HEK293 (cell line): ENCODE results near the gene TYSND1.
A peak's percentile ranks its signal among the peaks of the same experiment; 100 is the strongest.

Experiments used
- CTCF ChIA-PET: fragments of 350-600 bp; formaldehyde crosslinking; extraction: SDS; loops from one replicate; lab custom pipeline; 2021; ENCODE audit warnings: antibody characterized with exemption; lab: Yijun Ruan, JAX
- POLR2A ChIA-PET: fragments of 300-600 bp; formaldehyde crosslinking; extraction: SDS; loops from one replicate; lab custom pipeline; 2020; ENCODE audit warnings: antibody characterized with exemption, inconsistent platforms; lab: Yijun Ruan, JAX
- H3K27ac ChIP-seq: fragments of 200-500 bp; sonication (Bioruptor generic); 2 replicates; pipeline ENCODE4 v1.5.1; 2014; ENCODE audit warnings: low read depth, low read length, control low read depth, inconsistent platforms; ENCODE audit errors: extremely low read depth
- H3K36me3 ChIP-seq, 2 experiments: fragments of 200-500 bp in 1 of 2; sonication (Bioruptor generic) in 1 of 2; 1 replicate in 1 of 2; 2 replicates in 1 of 2; pipeline ENCODE4 v1.5.1; 2014 to 2017; ENCODE audit warnings: inconsistent platforms in 2 of 2, low read length in 2 of 2; ENCODE audit not compliant: control insufficient read depth in 2 of 2, insufficient read depth in 1 of 2
- H3K4me1 ChIP-seq: fragments of 200-500 bp; sonication (Bioruptor generic); 2 replicates; pipeline ENCODE4 v1.5.1; 2014; ENCODE audit warnings: mild to moderate bottlenecking, low read length, inconsistent platforms; ENCODE audit not compliant: control insufficient read depth, insufficient read depth
- H3K4me3 ChIP-seq: 2 replicates; pipeline ENCODE4 v1.5.1; 2011; ENCODE audit warnings: low read depth, mild to moderate bottlenecking, control low read depth, low read length, moderate library complexity
- H3K9me3 ChIP-seq: fragments of 200-500 bp; sonication (Bioruptor generic); 2 replicates; pipeline ENCODE4 v1.5.1; 2014; ENCODE audit warnings: low read depth, low read length, inconsistent platforms; ENCODE audit not compliant: control insufficient read depth, insufficient read depth
- CTCF ChIP-seq: fragments of 450-650 bp; formaldehyde crosslinking; IDR thresholded peaks from 2 replicates; pipeline ENCODE4 v1.5.1; 2016; ENCODE audit warnings: missing biosample characterization, missing genetic modification characterization
- ZBTB17 ChIP-seq: fragments of 450-650 bp; formaldehyde crosslinking; IDR thresholded peaks from 2 replicates; pipeline ENCODE4 v1.5.1; 2016; ENCODE audit warnings: missing biosample characterization, missing genetic modification characterization
- ZFHX2 ChIP-seq: fragments of 450-650 bp; formaldehyde crosslinking; conservative IDR thresholded peaks from 2 replicates; pipeline ENCODE4 v1.5.1; 2016; ENCODE audit warnings: missing biosample characterization, missing genetic modification characterization
- ZNF280C ChIP-seq: fragments of 450-650 bp; formaldehyde crosslinking; IDR thresholded peaks from 2 replicates; pipeline ENCODE4 v1.5.1; 2016; ENCODE audit warnings: missing biosample characterization, missing genetic modification characterization
- ZNF350 ChIP-seq: fragments of 450-650 bp; formaldehyde crosslinking; IDR thresholded peaks from 2 replicates; pipeline ENCODE4 v1.5.0; 2017; ENCODE audit warnings: missing biosample characterization, mild to moderate bottlenecking, missing genetic modification characterization
- ZNF529 ChIP-seq: fragments of 450-650 bp; formaldehyde crosslinking; IDR thresholded peaks from 2 replicates; pipeline ENCODE4 v1.5.1; 2017; ENCODE audit warnings: missing genetic modification characterization, missing biosample characterization; ENCODE audit not compliant: insufficient replicate concordance
- ZNF629 ChIP-seq: fragments of 450-650 bp; formaldehyde crosslinking; IDR thresholded peaks from 2 replicates; pipeline ENCODE4 v1.5.1; 2017; ENCODE audit warnings: missing biosample characterization, missing genetic modification characterization
- TF ChIP-seq, protein P1 (sequence below): fragments of 450-650 bp; formaldehyde crosslinking; IDR thresholded peaks from 2 replicates; pipeline ENCODE4 v1.5.1; 2016; ENCODE audit warnings: missing biosample characterization, missing genetic modification characterization, borderline replicate concordance

Gene TYSND1

DNA sequence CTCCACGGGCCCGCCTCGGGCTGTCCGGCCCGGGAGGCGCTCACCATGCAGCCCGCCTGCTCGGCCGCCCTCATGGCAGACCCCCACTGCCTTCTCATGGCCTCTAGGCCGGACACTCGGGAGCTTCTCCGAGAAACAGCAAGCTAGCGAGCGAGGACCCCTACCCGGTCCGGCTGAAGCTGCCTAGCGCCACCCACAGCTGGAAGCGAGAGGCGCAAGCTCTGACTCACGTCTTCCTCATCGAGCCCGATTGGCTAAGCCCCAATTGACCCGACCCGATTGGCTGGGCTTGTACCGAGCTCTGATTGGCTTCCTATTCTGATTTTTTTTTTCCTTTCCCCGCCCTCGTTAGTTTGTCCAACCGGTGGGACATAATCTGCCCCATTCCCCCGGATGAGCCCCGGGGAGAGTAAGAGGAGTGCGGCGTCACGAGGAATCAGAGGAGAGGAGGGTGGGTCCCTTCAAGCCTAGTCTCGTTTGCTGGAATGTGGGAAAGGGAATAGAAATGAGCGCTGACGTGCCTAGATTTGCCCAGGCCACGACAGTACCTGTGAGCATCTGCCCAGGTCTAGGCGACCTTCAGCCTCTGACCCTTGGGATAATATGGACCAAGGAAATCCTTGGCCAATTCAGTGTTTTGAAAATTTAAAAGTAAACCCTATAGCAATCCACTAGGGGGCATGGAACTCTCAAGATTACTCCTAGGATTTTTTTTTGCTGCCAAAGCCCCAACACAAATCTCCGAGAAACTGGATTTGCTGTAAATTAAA lies at the start of gene TYSND1 (continued):
- TF ChIP-seq, protein P1, sequence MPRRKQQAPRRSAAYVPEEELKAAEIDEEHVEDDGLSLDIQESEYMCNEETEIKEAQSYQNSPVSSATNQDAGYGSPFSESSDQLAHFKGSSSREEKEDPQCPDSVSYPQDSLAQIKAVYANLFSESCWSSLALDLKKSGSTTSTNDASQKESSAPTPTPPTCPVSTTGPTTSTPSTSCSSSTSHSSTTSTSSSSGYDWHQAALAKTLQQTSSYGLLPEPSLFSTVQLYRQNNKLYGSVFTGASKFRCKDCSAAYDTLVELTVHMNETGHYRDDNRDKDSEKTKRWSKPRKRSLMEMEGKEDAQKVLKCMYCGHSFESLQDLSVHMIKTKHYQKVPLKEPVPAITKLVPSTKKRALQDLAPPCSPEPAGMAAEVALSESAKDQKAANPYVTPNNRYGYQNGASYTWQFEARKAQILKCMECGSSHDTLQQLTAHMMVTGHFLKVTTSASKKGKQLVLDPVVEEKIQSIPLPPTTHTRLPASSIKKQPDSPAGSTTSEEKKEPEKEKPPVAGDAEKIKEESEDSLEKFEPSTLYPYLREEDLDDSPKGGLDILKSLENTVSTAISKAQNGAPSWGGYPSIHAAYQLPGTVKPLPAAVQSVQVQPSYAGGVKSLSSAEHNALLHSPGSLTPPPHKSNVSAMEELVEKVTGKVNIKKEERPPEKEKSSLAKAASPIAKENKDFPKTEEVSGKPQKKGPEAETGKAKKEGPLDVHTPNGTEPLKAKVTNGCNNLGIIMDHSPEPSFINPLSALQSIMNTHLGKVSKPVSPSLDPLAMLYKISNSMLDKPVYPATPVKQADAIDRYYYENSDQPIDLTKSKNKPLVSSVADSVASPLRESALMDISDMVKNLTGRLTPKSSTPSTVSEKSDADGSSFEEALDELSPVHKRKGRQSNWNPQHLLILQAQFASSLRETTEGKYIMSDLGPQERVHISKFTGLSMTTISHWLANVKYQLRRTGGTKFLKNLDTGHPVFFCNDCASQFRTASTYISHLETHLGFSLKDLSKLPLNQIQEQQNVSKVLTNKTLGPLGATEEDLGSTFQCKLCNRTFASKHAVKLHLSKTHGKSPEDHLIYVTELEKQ (tag by site-specific recombination), result no peak

DNA sequence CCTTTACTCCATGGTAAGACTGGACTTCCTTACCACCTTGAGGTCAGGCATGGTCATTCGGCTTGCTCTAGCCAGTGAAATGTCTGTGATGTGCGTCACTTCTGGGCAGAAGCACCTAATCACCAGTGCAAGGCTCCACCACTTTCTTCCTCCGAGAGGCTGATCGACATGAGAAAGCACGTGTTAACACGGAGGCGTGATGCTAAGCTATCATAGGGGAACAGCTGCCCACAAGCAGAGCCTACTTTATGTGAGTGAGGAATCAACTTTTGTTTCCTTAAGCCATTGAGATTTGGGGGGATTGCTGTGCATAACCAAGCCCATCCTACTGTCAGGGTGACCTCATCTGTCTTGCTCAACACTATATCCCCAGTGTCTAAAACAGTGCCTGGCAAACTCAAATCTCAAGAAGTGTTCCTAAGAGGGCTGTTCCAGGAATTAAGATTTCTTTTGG lies 46.9 kb upstream of the TYSND1 start:
- Histone ChIP-seq H3K4me1 (peaks cover 17% of the 10 kb centered on the region), H3K9me3 (no peaks in the 10 kb centered on the region), H3K27ac (no peak overlapping the region), H3K4me3 (no peak overlapping the region), H3K36me3 (peaks cover 6 to 16% of the 10 kb centered on the region in 2 experiments; a peak in 2 of 3 replicates)
- TF ChIP-seq ZNF280C (tag by site-specific recombination), result no peak
- 0 out of 2 replicates have a peak, but pooled peaks have one; percentile 35 for TF ChIP-seq ZNF629 (tag by site-specific recombination)
- POLR2A ChIA-PET, result interaction anchor here (1.1 kb wide), 1 partner anchor 23 kb away, joined by 4 read pairs; the partner anchor contains the start of gene SAR1A
- CTCF ChIA-PET, result interaction anchor here (0.6 kb wide), 2 partner anchors 171 to 223 kb away, joined by 4 read pairs; no protein-coding TSS in a partner anchor

- Histone ChIP-seq H3K4me3 (no peak overlapping the region), H3K9me3 (no peaks in the 10 kb centered on the region), H3K36me3 (peaks cover 4 to 11% of the 10 kb centered on the region in 2 experiments; a peak in 2 of 3 replicates), H3K27ac (no peak overlapping the region), H3K4me1 (peaks cover 17% of the 10 kb centered on the region)
- TF ChIP-seq ZFHX2 (tag by site-specific recombination) (no peak), ZNF350 (no peak), ZNF529 (tag by site-specific recombination) (no peak)
- ChIA-PET CTCF (interaction anchor here (0.7 kb wide), 1 partner anchor 39 kb away, joined by 4 read pairs; no protein-coding TSS in a partner anchor), POLR2A (interaction anchor here (0.7 to 1.1 kb wide), 3 partner anchors 22 to 618 kb away, joined by 3 to 4 read pairs (median 3); partner anchors contain the start of genes SAR1A and TYSND1)
Observed at GRCh38 chr10:70192326-70192968, 45.9 kb upstream of the TYSND1 start.

DNA sequence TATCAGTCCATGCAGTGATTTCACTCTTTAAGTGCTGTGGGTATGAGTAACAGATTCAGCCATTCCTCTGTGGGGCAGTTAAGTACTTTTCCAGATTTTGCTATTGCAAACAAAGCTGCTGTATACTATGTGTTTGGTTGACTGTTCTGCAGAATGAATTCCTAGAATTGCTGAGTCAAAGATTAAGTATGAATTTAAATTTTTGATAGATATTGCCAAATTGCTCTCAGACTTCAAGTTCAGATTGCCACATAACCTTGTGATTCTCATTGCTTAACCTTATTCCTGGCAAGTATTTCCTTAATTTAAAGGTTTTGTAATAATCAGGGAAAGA lies 45.4 kb upstream of the TYSND1 start:
- Histone ChIP-seq H3K4me3 (no peak overlapping the region), H3K9me3 (no peaks in the 10 kb centered on the region), H3K27ac (no peak overlapping the region), H3K4me1 (peaks cover 17% of the 10 kb centered on the region), H3K36me3 (peaks cover 4 to 6% of the 10 kb centered on the region in 2 experiments; a peak in 2 of 3 replicates)
- ChIA-PET CTCF (no interaction called here), POLR2A (interaction anchor here (0.8 kb wide), 1 partner anchor 45 kb away, joined by 3 read pairs; the partner anchor contains the start of gene TYSND1)
- no peak for TF ChIP-seq CTCF (tag by site-specific recombination)
- TF ChIP-seq ZBTB17, result peak; percentile 14; the same call in 1 of the 2 replicates
